Measurements from ENCODE around the gene ALG11.

GRCh38 chr13:51978796-51979556, 33.2 kb upstream of the ALG11 start:
- TF ChIP-seq CTCF (IDR thresholded peaks at IDR 0.05) (no peak), POLR2A (IDR thresholded peaks at IDR 0.05) (no peak)

Measured in heart left ventricle (tissue), 13 donors.